ENCODE measurements around the gene NOXRED1. TPM values are rescaled to one million over a fixed set of nuclear protein-coding genes. Genes with fewer than 3 reads are reported as not detected.

Gene NOXRED1
- total and polyA plus RNA-seq, 8 donors = 0.26 to 2.5 (median 1.9) TPM

DNA sequence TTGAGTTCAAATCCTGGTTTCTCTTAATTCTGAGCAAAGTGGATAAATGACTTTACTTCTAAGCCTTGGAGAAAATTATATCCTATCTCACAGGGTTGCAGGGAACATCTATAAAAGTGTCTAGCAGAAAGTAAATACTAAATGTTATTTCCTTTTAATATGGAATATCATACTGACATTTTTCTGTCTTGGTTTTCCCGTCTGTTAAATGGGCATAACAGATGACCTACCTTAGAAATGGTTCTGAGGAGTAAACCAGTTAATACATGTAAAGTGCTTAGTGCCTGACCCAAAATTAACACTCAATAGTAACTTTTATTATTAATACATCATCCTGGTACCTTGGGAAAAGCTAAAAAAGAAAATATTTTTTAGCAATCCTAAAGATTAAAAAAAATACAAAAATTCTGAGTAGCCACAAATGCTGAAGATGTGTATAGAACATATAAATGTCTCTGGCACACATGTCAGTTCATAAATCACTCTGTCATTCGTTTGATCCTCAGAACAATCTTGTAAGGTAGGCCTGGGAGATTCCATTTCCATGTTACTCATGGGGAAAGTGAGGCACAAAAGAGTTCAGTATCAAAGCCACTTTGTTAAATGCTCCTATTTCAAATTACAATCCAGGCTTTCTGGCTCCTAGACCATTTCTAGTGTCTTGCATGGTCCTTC, 32.8 kb upstream of the NOXRED1 start:
- Histone ChIP-seq H3K27me3 (no peaks in the 10 kb centered on the region), H3K4me3 (peak overlapping the region in 1 of 2 donors; percentile 85), H3K4me1 (peaks cover 12 to 32% of the 10 kb centered on the region in 2 donors), H3K36me3 (peaks cover 0 to 39% of the 10 kb centered on the region in 2 donors), H3K9me3 (no peaks in the 10 kb centered on the region), H3K27ac (no peak overlapping the region)
- DNase-seq = no peak
- intact Hi-C loops (cut with DNase I) = no loop called here
- TF ChIP-seq, protein P1, sequence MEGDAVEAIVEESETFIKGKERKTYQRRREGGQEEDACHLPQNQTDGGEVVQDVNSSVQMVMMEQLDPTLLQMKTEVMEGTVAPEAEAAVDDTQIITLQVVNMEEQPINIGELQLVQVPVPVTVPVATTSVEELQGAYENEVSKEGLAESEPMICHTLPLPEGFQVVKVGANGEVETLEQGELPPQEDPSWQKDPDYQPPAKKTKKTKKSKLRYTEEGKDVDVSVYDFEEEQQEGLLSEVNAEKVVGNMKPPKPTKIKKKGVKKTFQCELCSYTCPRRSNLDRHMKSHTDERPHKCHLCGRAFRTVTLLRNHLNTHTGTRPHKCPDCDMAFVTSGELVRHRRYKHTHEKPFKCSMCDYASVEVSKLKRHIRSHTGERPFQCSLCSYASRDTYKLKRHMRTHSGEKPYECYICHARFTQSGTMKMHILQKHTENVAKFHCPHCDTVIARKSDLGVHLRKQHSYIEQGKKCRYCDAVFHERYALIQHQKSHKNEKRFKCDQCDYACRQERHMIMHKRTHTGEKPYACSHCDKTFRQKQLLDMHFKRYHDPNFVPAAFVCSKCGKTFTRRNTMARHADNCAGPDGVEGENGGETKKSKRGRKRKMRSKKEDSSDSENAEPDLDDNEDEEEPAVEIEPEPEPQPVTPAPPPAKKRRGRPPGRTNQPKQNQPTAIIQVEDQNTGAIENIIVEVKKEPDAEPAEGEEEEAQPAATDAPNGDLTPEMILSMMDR (IDR thresholded peaks at IDR 0.05) = no peak
- ATAC-seq = no peak

DNA sequence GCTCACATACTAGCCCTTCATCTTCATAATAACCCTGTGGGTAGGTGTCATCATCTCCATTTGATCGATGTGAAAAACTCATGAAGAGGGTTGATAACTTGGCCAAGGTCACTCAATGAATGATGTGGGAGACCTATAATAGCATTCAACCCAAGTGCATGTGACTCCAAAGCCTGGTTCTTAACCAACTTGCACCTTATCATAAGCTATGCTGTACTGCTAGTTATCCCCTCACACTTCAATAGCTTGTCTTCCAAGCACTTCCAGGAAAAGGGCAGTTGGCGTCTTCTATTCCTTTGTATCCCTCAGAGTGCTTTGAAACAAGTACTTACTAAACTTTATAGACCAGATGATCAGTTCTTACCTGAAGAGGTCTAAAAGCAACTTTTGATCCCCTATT, 18.9 kb upstream of the NOXRED1 start:
- Histone ChIP-seq H3K36me3 (peaks cover 5 to 94% of the 10 kb centered on the region in 2 donors), H3K4me1 (no peaks in the 10 kb centered on the region), H3K27me3 (no peaks in the 10 kb centered on the region), H3K27ac (no peak overlapping the region), H3K9me3 (no peaks in the 10 kb centered on the region), H3K4me3 (no peak overlapping the region)
- TF ChIP-seq, protein P1 (IDR thresholded peaks at IDR 0.05) = no peak
- intact Hi-C loops (cut with DNase I) = no loop called here
- DNase-seq = no peak
- no peak for ATAC-seq

- no peaks in the 10 kb centered on the region for H3K9me3 ChIP-seq
- TF ChIP-seq, protein P1 (IDR thresholded peaks at IDR 0.05) = no peak
- intact Hi-C loops (cut with DNase I) = no loop called here
- H3K27ac ChIP-seq = no peak overlapping the region
- H3K36me3 ChIP-seq = peaks cover 5 to 94% of the 10 kb centered on the region in 2 donors
- no peak overlapping the region for H3K4me3 ChIP-seq
- ATAC-seq (no peak), DNase-seq (no peak)
- no peaks in the 10 kb centered on the region for H3K27me3 ChIP-seq
- H3K4me1 ChIP-seq = no peaks in the 10 kb centered on the region
These were observed 16.5 kb upstream of the NOXRED1 start for GRCh38 chr14:77439861-77440260.

- Histone ChIP-seq H3K4me1 (no peaks in the 10 kb centered on the region), H3K27ac (no peak overlapping the region), H3K4me3 (no peak overlapping the region), H3K27me3 (no peaks in the 10 kb centered on the region), H3K36me3 (peaks cover 5 to 94% of the 10 kb centered on the region in 2 donors), H3K9me3 (no peaks in the 10 kb centered on the region)
- ATAC-seq (no peak), DNase-seq (no peak)
- TF ChIP-seq, protein P1 (IDR thresholded peaks at IDR 0.05) = no peak
- intact Hi-C loops (cut with DNase I) = no loop called here
These were observed 15.3 kb upstream of the NOXRED1 start for GRCh38 chr14:77438596-77438995.

DNA sequence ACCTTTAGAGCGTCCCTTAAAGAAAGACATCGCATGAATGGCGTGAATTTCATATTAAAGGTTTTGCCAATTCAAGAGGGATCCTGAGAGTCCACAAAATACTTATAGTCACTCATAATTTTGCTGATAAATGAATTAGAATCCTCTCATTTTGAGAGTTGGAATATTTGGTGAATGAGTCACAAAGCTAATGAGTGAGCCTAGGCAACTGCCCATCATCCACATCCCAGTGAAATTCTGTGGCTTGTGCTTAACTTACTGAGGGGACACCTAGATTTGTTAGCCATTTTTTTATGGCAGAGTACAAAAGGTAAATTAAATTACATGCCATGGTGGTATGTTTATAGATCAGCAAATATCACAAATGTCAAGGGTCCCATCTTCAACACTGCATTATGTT, 12.7 kb upstream of the NOXRED1 start:
- ATAC-seq = no peak
- TF ChIP-seq, protein P1 (IDR thresholded peaks at IDR 0.05) = no peak
- Histone ChIP-seq H3K9me3 (no peaks in the 10 kb centered on the region), H3K27ac (no peak overlapping the region), H3K4me3 (no peak overlapping the region), H3K36me3 (peaks cover 0 to 94% of the 10 kb centered on the region in 2 donors), H3K4me1 (no peaks in the 10 kb centered on the region), H3K27me3 (no peaks in the 10 kb centered on the region)
- intact Hi-C loops (cut with DNase I) = no loop called here
- DNase-seq = no peak
